ENCODE measurements around the gene SPON1. TPM values are rescaled to one million over a fixed set of nuclear protein-coding genes. Genes with fewer than 3 reads are reported as not detected.

The SPON1 gene
- total RNA-seq, 2 experiments from 2014 or later, result 0.22 to 0.31 TPM

- H3K36me3 Mint-ChIP-seq, result no peaks in the 10 kb centered on the region
Observed at GRCh38 chr11:13993096-13993765, 30.7 kb downstream of the SPON1 start.

GRCh38 chr11:13997881-13998280 is 35.4 kb downstream of the SPON1 start:
- no peak overlapping the region for H3K4me3 Mint-ChIP-seq
- H3K27ac Mint-ChIP-seq, result no peak overlapping the region
- H3K36me3 Mint-ChIP-seq, result peaks cover 15% of the 10 kb centered on the region
- H3K4me1 Mint-ChIP-seq (ENCODE audit: low read depth), result no peaks in the 10 kb centered on the region
- CTCF ChIA-PET, result no interaction called here
- no peak for DNase-seq
- POLR2A ChIA-PET, result no interaction called here
- no peaks in the 10 kb centered on the region for H3K27me3 Mint-ChIP-seq
- intact Hi-C loops (cut with micrococcal nuclease), result no loop called here
- peaks cover 16% of the 10 kb centered on the region for H3K9me3 Mint-ChIP-seq

More at GRCh38 chr11:13993096-13993765, 30.7 kb downstream of the SPON1 start:
- Mint-ChIP-seq H3K27ac (no peak overlapping the region), H3K27me3 (no peaks in the 10 kb centered on the region), H3K9me3 (no peaks in the 10 kb centered on the region), H3K4me1 (ENCODE audit: low read depth) (no peaks in the 10 kb centered on the region), H3K4me3 (no peak overlapping the region)
- intact Hi-C loops (cut with micrococcal nuclease), result no loop called here
- no peak for DNase-seq
- CTCF ChIA-PET, result no interaction called here
- POLR2A ChIA-PET, result no interaction called here

DNA sequence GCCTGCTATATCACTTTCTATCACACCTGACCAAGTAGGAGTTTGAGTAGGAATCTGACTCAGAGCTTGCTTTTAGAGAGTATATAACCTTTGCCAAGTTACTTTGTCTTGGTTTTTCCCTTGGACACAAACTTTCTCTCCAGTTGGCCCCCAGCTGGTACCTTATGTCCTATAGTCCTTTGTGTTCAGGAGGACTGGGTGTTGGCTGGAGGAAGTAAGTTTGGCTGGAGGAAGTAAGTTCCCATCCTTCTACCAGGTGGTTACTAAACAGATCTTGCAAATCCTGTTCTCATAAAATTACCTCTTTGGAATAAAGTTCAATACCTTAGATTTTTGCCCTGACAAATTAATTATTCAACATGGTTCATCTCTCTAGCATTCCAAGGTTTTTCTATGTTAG is 37.2 kb downstream of the SPON1 start:
- POLR2A ChIA-PET, result no interaction called here
- no peaks in the 10 kb centered on the region for H3K4me1 Mint-ChIP-seq (ENCODE audit: low read depth)
- intact Hi-C loops (cut with micrococcal nuclease), result no loop called here

DNA sequence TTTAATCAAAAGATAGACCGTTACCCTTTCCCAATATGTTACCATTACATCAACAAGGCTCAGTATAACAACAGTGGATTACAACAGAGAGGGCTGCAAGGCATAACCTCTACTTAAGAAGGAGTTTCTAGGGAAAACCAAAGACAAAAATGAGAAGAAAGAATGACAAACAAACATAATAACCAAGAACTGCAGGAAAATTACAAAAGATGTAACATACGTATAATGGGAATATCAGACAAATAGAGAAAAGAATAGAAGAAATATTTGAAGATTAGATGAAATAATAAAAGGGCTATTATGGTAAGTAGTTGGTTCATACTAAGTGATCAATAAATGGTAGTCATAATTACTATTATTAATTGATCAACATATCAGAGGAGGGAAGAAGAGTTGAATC is 39.1 kb downstream of the SPON1 start:
- POLR2A ChIA-PET, result no interaction called here
- Mint-ChIP-seq H3K9me3 (peaks cover 24% of the 10 kb centered on the region), H3K4me3 (no peak overlapping the region), H3K36me3 (peaks cover 18% of the 10 kb centered on the region), H3K27ac (no peak overlapping the region), H3K4me1 (ENCODE audit: low read depth) (no peaks in the 10 kb centered on the region), H3K27me3 (no peaks in the 10 kb centered on the region)
- no peak for DNase-seq
- CTCF ChIA-PET, result no interaction called here
- intact Hi-C loops (cut with micrococcal nuclease), result no loop called here

More for the DNA sequence above, 37.2 kb downstream of the SPON1 start:
- no peaks in the 10 kb centered on the region for H3K27me3 Mint-ChIP-seq
- H3K9me3 Mint-ChIP-seq, result peaks cover 24% of the 10 kb centered on the region
- DNase-seq, result no peak
- no peak overlapping the region for H3K27ac Mint-ChIP-seq
- CTCF ChIA-PET, result interaction anchor here (0.6 kb wide), 1 partner anchor 142 kb away, joined by 4 read pairs; no protein-coding TSS in a partner anchor
- peaks cover 18% of the 10 kb centered on the region for H3K36me3 Mint-ChIP-seq
- H3K4me3 Mint-ChIP-seq, result no peak overlapping the region

DNA sequence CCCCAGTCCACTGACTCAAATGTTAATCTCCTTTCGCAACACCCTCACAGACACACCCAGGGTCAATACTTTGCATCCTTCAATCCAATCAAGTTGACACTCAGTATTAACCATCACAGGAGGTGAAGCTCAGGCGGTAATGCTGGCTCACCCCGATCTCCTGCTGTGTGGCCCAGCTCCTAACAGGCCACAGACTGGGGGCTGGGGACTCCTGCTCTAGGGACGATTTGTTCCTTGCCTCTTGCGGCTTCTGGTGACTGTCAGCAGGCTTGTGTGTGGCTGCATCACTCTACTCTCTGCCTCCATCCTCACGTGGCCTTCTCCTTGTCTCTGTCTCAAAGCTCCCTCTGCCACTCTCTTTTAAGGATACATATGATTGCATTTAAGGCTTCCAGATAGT is 45.0 kb downstream of the SPON1 start:
- intact Hi-C loops (cut with micrococcal nuclease), result no loop called here
- Mint-ChIP-seq H3K4me1 (ENCODE audit: low read depth) (no peaks in the 10 kb centered on the region), H3K27ac (no peak overlapping the region), H3K36me3 (peaks cover 4% of the 10 kb centered on the region), H3K4me3 (no peak overlapping the region), H3K9me3 (peaks cover 8% of the 10 kb centered on the region), H3K27me3 (no peaks in the 10 kb centered on the region)
- ChIA-PET POLR2A (no interaction called here), CTCF (interaction anchor here (0.7 kb wide), 1 partner anchor 968 kb away, joined by 3 read pairs; no protein-coding TSS in a partner anchor)
- DNase-seq, result no peak

DNA sequence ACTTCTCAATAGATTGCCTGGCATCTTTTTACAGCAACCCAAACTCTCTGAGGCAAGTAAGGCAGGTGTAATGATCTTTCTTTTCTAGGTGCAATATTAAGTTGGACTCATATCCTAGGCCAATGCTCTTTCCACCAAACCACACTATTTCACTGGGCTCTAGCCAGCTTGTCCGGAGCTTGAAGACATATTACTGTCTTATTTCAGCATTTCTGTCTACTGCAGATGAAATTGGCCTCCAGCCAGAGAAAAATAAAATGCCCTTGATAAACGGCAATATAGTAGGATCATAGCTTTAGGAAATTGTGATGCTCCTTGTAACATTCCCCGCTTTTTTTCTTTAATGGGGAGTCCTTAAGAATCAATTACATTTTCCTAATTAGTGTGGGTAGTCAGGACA is 48.1 kb downstream of the SPON1 start:
- ChIA-PET POLR2A (no interaction called here), CTCF (no interaction called here)
- no peak overlapping the region for H3K4me3 Mint-ChIP-seq

DNA sequence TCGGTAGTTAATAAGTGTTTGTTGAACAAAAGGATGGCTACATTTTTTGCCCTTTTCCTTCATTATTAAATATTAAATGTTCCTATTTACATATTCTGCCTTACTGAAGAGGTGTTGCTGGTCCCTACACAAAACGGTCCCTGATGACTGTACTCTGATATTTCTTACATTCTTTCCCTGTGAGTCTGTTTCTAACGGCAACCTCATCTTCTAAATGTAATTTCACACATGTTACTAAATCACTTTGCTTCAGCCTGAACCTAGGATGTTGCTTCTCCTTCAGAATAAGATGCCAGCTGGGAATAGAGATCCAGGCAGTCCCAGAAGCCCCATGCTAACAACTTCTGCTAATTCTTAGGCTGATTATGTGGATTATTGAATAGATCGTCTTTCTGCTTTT is 50.3 kb downstream of the SPON1 start:
- intact Hi-C loops (cut with micrococcal nuclease), result no loop called here
- Mint-ChIP-seq H3K4me1 (ENCODE audit: low read depth) (no peaks in the 10 kb centered on the region), H3K36me3 (no peaks in the 10 kb centered on the region), H3K27me3 (no peaks in the 10 kb centered on the region), H3K27ac (no peak overlapping the region), H3K4me3 (no peak overlapping the region), H3K9me3 (no peaks in the 10 kb centered on the region)
- ChIA-PET CTCF (no interaction called here), POLR2A (no interaction called here)
- no peak for DNase-seq

More for the DNA sequence above, 48.1 kb downstream of the SPON1 start:
- no peak for DNase-seq
- intact Hi-C loops (cut with micrococcal nuclease), result no loop called here
- Mint-ChIP-seq H3K4me1 (ENCODE audit: low read depth) (no peaks in the 10 kb centered on the region), H3K27ac (no peak overlapping the region), H3K27me3 (no peaks in the 10 kb centered on the region), H3K36me3 (no peaks in the 10 kb centered on the region), H3K9me3 (no peaks in the 10 kb centered on the region)

DNA sequence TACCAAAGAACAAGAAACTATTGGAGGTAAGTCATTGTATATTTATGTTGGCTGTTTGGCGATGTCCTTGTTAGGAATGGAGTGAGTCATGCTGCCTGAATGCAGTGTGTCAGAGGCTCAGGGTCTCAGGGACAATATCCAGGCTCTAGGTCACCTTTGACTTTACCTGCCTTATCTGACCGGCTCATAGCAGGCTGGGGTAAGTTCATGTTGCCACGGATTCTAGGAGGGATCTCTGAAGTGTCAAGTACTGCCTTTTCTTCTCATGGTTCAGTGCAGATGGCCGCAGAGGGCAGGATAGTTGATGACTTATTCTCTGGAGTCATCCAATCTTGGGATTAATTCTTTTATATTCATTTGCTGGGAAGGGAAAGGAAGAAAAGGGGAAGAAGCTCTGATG is 53.2 kb downstream of the SPON1 start:
- ChIA-PET CTCF (no interaction called here), POLR2A (no interaction called here)
- H3K9me3 Mint-ChIP-seq, result no peaks in the 10 kb centered on the region
- no peaks in the 10 kb centered on the region for H3K36me3 Mint-ChIP-seq
- H3K4me3 Mint-ChIP-seq, result no peak overlapping the region
- intact Hi-C loops (cut with micrococcal nuclease), result no loop called here
- no peak for DNase-seq
- H3K27ac Mint-ChIP-seq, result no peak overlapping the region
- no peaks in the 10 kb centered on the region for H3K27me3 Mint-ChIP-seq
- no peaks in the 10 kb centered on the region for H3K4me1 Mint-ChIP-seq (ENCODE audit: low read depth)

DNA sequence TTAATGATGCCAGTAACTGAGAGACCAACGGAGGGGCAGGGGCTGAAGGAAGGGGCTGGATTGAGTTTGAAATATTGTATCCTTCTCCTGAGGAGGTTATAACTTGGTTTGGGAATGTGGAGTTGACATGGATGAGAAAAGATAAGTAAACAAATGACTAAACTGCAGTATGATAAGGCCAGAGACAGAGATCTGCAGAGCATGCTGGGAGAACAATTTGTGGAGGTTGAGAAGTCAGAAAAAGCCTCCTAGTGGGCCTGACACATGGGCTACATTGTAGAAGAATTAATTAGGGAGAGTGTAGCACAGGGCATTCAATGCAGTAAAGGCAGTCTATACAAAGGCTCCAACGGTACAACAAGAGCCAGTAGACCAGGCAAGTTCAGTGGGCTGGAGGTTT is 55.9 kb downstream of the SPON1 start:
- no peaks in the 10 kb centered on the region for H3K4me1 Mint-ChIP-seq (ENCODE audit: low read depth)
- no peaks in the 10 kb centered on the region for H3K36me3 Mint-ChIP-seq
- H3K4me3 Mint-ChIP-seq, result no peak overlapping the region
- ChIA-PET CTCF (no interaction called here), POLR2A (no interaction called here)
- intact Hi-C loops (cut with micrococcal nuclease), result no loop called here
- DNase-seq, result no peak
- no peak overlapping the region for H3K27ac Mint-ChIP-seq
- H3K9me3 Mint-ChIP-seq, result no peaks in the 10 kb centered on the region
- no peaks in the 10 kb centered on the region for H3K27me3 Mint-ChIP-seq

DNA sequence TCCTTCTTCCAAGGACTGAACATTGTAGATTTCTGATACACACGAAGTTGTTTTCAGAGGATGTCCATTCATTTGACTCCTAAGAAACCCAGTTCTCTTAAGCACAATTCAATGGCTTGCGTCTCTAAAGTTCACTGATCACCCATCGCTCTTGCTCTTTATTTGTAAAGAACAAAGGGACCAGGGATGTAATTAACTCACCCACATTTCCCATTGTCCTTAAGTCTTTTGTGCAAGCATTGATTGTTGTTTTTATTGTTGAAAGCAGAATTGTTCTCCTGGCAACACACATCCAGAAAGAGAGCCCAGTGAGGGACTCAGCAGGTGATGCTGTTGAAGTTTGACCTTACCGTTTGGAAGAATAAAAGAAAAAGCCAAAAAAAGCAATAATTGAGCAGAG is 59.2 kb downstream of the SPON1 start:
- no peaks in the 10 kb centered on the region for H3K27me3 Mint-ChIP-seq
- ChIA-PET POLR2A (no interaction called here), CTCF (no interaction called here)
- no peaks in the 10 kb centered on the region for H3K9me3 Mint-ChIP-seq
- no peak overlapping the region for H3K27ac Mint-ChIP-seq
- DNase-seq, result no peak
- no peaks in the 10 kb centered on the region for H3K4me1 Mint-ChIP-seq (ENCODE audit: low read depth)
- no peaks in the 10 kb centered on the region for H3K36me3 Mint-ChIP-seq
- intact Hi-C loops (cut with micrococcal nuclease), result no loop called here
- H3K4me3 Mint-ChIP-seq, result no peak overlapping the region

- Mint-ChIP-seq H3K27me3 (no peaks in the 10 kb centered on the region), H3K27ac (no peak overlapping the region), H3K9me3 (no peaks in the 10 kb centered on the region), H3K36me3 (no peaks in the 10 kb centered on the region), H3K4me1 (ENCODE audit: low read depth) (no peaks in the 10 kb centered on the region), H3K4me3 (no peak overlapping the region)
- intact Hi-C loops (cut with micrococcal nuclease), result no loop called here
- POLR2A ChIA-PET, result no interaction called here
- CTCF ChIA-PET, result no interaction called here
- no peak for DNase-seq
Observed at GRCh38 chr11:14022251-14022650, 59.7 kb downstream of the SPON1 start.

GRCh38 chr11:14022821-14023220 is 60.3 kb downstream of the SPON1 start:
- no peak overlapping the region for H3K27ac Mint-ChIP-seq
- ChIA-PET POLR2A (no interaction called here), CTCF (no interaction called here)
- H3K27me3 Mint-ChIP-seq, result no peaks in the 10 kb centered on the region
- H3K9me3 Mint-ChIP-seq, result no peaks in the 10 kb centered on the region
- no peaks in the 10 kb centered on the region for H3K4me1 Mint-ChIP-seq (ENCODE audit: low read depth)
- DNase-seq, result no peak
- intact Hi-C loops (cut with micrococcal nuclease), result no loop called here
- no peak overlapping the region for H3K4me3 Mint-ChIP-seq
- no peaks in the 10 kb centered on the region for H3K36me3 Mint-ChIP-seq

DNA sequence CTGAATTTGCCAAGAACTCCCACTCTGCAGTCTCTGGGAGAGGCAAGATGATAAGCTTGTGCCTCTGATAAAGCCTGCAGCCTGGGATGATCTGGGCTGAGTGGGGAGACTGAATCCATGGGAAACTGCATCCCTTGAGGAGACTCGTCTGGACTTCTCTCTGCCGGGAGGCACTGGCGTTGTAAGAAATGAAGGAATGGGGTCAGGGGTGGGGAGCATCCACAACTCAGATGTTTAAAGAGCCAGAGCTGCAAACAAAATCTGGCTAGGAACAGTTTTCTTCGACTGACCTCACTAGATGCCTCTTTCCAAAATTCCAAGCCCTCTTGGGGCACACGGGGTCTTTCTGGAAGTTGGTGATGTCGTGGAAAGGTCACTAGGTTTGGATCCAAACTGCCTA is 64.4 kb downstream of the SPON1 start:
- no peak overlapping the region for H3K27ac Mint-ChIP-seq
- POLR2A ChIA-PET, result no interaction called here
- no peaks in the 10 kb centered on the region for H3K4me1 Mint-ChIP-seq (ENCODE audit: low read depth)
- H3K27me3 Mint-ChIP-seq, result no peaks in the 10 kb centered on the region
- DNase-seq, result no peak
- CTCF ChIA-PET, result no interaction called here
- H3K36me3 Mint-ChIP-seq, result no peaks in the 10 kb centered on the region
- no peaks in the 10 kb centered on the region for H3K9me3 Mint-ChIP-seq
- intact Hi-C loops (cut with micrococcal nuclease), result no loop called here
- no peak overlapping the region for H3K4me3 Mint-ChIP-seq
